Measurements from ENCODE around the gene NCBP2. TPM values are rescaled to one million over a fixed set of nuclear protein-coding genes. Genes with fewer than 3 reads are reported as not detected.

The NCBP2 gene
- total RNA-seq, 2 donors from 2014 or later: 35.4 to 38.2 TPM

DNA sequence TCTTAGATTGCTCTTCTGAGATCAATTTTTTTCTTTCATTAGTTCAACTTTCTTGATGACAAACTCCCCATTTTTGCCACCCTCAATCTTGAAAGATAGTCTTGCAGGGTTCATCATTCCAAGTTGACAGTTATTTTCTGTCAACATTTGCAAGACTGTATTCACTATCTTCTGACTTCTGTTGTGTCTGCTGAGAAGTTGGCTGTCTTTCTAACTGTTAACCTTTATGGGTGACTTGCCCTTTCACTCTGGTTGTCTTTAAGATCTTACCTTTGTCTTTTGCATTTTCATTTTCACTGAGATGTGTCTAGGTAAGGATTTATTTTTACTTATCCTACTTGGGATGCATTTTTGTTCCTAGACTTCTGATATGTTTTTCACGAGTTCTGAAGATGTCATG is 40.9 kb upstream of the NCBP2 start:
- 74% methylated on average over 1 of the region's 1 CpG for WGBS
- Histone ChIP-seq H3K4me3 (no peak overlapping the region), H3K4me1 (replicated peaks) (no peaks in the 10 kb centered on the region), H3K36me3 (no peaks in the 10 kb centered on the region), H3K9me3 (no peaks in the 10 kb centered on the region), H3K27me3 (replicated peaks; ENCODE audit: insufficient read depth) (no peaks in the 10 kb centered on the region), H3K27ac (no peak overlapping the region)
- TF ChIP-seq POLR2AphosphoS5 (IDR thresholded peaks at IDR 0.05) (no peak), CTCF (IDR thresholded peaks at IDR 0.05) (no peak), POLR2A (IDR thresholded peaks at IDR 0.05) (no peak)
- intact Hi-C loops (cut with DNase I): no loop called here
- no peak for DNase-seq (ENCODE audit: low spot score)

DNA sequence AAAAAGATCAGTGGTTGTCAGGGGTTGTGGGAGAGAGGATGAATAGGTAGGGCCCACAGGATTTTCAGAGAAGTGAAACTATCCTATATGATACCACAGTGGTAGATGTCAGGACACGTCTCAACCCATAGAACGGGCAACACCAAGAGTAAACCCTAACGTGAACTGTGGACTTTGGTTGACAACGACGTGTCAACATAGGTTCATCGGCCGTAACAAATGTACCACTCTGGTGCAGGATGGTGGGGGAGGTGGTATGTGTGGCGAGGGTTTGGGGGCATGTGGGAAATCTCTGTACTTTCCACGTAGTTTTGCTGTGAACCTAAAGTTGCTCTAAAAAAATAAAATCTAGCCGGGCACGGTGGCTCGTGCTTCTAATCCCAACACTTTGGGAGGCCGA is 39.3 kb upstream of the NCBP2 start:
- Histone ChIP-seq H3K27me3 (replicated peaks; ENCODE audit: insufficient read depth) (no peaks in the 10 kb centered on the region), H3K9me3 (no peaks in the 10 kb centered on the region), H3K4me3 (no peak overlapping the region), H3K4me1 (replicated peaks) (no peaks in the 10 kb centered on the region), H3K36me3 (no peaks in the 10 kb centered on the region), H3K27ac (no peak overlapping the region)
- TF ChIP-seq POLR2AphosphoS5 (IDR thresholded peaks at IDR 0.05) (no peak), CTCF (IDR thresholded peaks at IDR 0.05) (no peak), POLR2A (IDR thresholded peaks at IDR 0.05) (no peak)
- 94% methylated on average over 13 of the region's 13 CpGs for WGBS
- intact Hi-C loops (cut with DNase I): no loop called here
- no peak for DNase-seq (ENCODE audit: low spot score)

DNA sequence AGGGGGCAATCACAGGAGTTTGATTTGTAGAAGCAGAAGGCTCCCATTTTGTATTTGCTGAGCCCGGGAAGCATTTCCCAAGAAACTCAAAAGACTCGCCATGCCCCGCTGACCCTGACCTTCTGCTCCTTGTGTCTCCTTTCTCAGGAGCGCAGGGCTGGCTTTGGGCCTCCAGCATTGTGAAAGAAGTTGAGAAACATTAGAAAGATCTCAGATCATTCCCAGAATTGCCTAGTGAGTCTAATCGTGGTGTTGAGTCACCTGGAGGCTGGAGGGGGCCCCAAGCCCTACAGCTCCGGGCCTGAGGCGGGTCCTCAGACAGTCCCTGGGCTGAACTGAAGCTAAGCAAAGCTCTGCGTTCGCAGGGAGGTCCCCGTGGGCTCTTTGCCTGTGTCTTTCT is 37.2 kb upstream of the NCBP2 start:
- Histone ChIP-seq H3K27ac (no peak overlapping the region), H3K4me3 (no peak overlapping the region), H3K27me3 (replicated peaks; ENCODE audit: insufficient read depth) (no peaks in the 10 kb centered on the region), H3K9me3 (no peaks in the 10 kb centered on the region), H3K36me3 (no peaks in the 10 kb centered on the region), H3K4me1 (replicated peaks) (no peaks in the 10 kb centered on the region)
- intact Hi-C loops (cut with DNase I): no loop called here
- 83% methylated on average over 10 of the region's 10 CpGs for WGBS
- TF ChIP-seq POLR2AphosphoS5 (IDR thresholded peaks at IDR 0.05) (no peak), CTCF (IDR thresholded peaks at IDR 0.05) (no peak), POLR2A (IDR thresholded peaks at IDR 0.05) (no peak)
- no peak for DNase-seq (ENCODE audit: low spot score)

DNA sequence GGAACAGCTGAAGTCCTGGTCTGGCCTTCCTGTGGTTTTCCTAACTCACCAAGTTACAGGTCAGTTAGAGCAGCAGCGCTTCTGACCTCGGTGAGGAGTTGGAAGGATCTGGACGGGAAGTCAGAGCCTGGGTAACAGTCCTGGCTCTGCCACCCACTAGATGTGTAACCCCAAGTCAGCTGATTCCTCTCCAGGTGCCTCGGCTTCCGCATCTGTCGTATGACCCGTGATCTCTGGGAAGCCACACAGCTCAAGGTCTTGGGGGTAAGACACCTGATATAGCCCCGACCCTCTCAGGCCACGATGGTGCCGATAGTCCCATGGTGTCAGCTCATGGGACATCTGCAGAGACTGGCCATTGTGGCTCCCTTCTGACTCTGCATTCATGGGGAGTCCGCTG is 34.6 kb upstream of the NCBP2 start:
- no peaks in the 10 kb centered on the region for H3K9me3 ChIP-seq
- DNase-seq (ENCODE audit: low spot score): no peak
- H3K27me3 ChIP-seq (replicated peaks; ENCODE audit: insufficient read depth): no peaks in the 10 kb centered on the region
- intact Hi-C loops (cut with DNase I): no loop called here
- TF ChIP-seq POLR2AphosphoS5 (IDR thresholded peaks at IDR 0.05) (no peak), CTCF (IDR thresholded peaks at IDR 0.05) (no peak), POLR2A (IDR thresholded peaks at IDR 0.05) (no peak)
- no peaks in the 10 kb centered on the region for H3K36me3 ChIP-seq
- WGBS: 93% methylated on average over 11 of the region's 11 CpGs
- no peak overlapping the region for H3K27ac ChIP-seq
- H3K4me1 ChIP-seq (replicated peaks): no peaks in the 10 kb centered on the region
- no peak overlapping the region for H3K4me3 ChIP-seq

- intact Hi-C loops (cut with DNase I): no loop called here
- TF ChIP-seq CTCF (IDR thresholded peaks at IDR 0.05): no peak
- TF ChIP-seq POLR2AphosphoS5 (IDR thresholded peaks at IDR 0.05): no peak
- no peak for TF ChIP-seq POLR2A (IDR thresholded peaks at IDR 0.05)
- H3K27ac ChIP-seq: no peak overlapping the region
- no peak for DNase-seq (ENCODE audit: low spot score)
- H3K9me3 ChIP-seq: no peaks in the 10 kb centered on the region
- no peak overlapping the region for H3K4me3 ChIP-seq
- no peaks in the 10 kb centered on the region for H3K4me1 ChIP-seq (replicated peaks)
- H3K27me3 ChIP-seq (replicated peaks; ENCODE audit: insufficient read depth): no peaks in the 10 kb centered on the region
- WGBS: 49% methylated on average over 4 of the region's 4 CpGs
- no peaks in the 10 kb centered on the region for H3K36me3 ChIP-seq
These were observed 33.0 kb upstream of the NCBP2 start for GRCh38 chr3:196975349-196975748.

All from prostate gland (tissue), 2 donors.